Prostate gland (tissue), 2 donors: ENCODE data around the gene SLC7A6OS. TPM values are rescaled to one million over a fixed set of nuclear protein-coding genes. Genes with fewer than 3 reads are reported as not detected.
"Not testable (repeated sequence)": the region's sequence is repeated elsewhere in the genome, so short reads cannot be mapped to it uniquely, and the experiment has no call there.

Source experiments
- DNase-seq: peaks from one replicate; pipeline ENCODE4 v3.0.0-alpha.2; 2019; ENCODE audit warnings: low spot score
- H3K27ac ChIP-seq, 2 donors: fragments of 200-600 bp; sonication (generic); 2 replicates each; pipeline ENCODE4 v1.5.1; 2017 to 2019
- H3K27me3 ChIP-seq: fragments of 200-600 bp; sonication (generic); replicated peaks from 2 replicates; pipeline ENCODE4 v1.5.1; 2019; ENCODE audit not compliant: insufficient read depth
- H3K36me3 ChIP-seq, 2 donors: fragments of 200-600 bp; sonication (generic); 1 replicate in 1 of 2; 2 replicates in 1 of 2; pipeline versions ENCODE4 v1.5.1 to v1.8.1; 2017 to 2019
- H3K4me1 ChIP-seq: fragments of 200-600 bp; sonication (generic); replicated peaks from 2 replicates; pipeline ENCODE4 v1.5.1; 2019
- H3K4me3 ChIP-seq, 2 donors: fragments of 200-600 bp; sonication (generic); 2 replicates each; pipeline ENCODE4 v1.5.1; 2017 to 2019
- H3K9me3 ChIP-seq: fragments of 200-600 bp; sonication (generic); 2 replicates; pipeline ENCODE4 v1.5.1; 2017
- POLR2A ChIP-seq: fragments of 450-650 bp; IDR thresholded peaks from one replicate; pipeline ENCODE4 v1.6.1; 2016; ENCODE audit warnings: antibody characterized with exemption, mild to moderate bottlenecking
- POLR2AphosphoS5 ChIP-seq: sonication (generic); formaldehyde crosslinking; IDR thresholded peaks from one replicate; pipeline ENCODE4 v1.6.1; 2017; ENCODE audit warnings: antibody characterized with exemption
- WGBS: methylation state at CpG from one replicate; pipeline ENCODE4 v1.1.5; 2018; 5-methylcytosine and 5-hydroxymethylcytosine counted together
- intact Hi-C: fragments of 100-400 bp; cut with DNase I; formaldehyde crosslinking; loops from one replicate; pipeline ENCODE4 v1.14.2; 2022
- total RNA-seq, 2 donors: library from RNA; depleted of rRNA; stranded (reverse); fragments of >200 nt; gene quantifications; one replicate each; pipeline ENCODE4 v1.1.0, GENCODE V29; 2016
- TF ChIP-seq, protein P1 (sequence below), 4 experiments: fragments of 200-600 bp in 2 of 4; fragments of 450-650 bp in 2 of 4; sonication (generic) in 2 of 4; IDR thresholded peaks; 1 replicate in 3 of 4; 2 replicates in 1 of 4; pipeline ENCODE4 v1.5.1; 2016 to 2019; ENCODE audit warnings: antibody characterized with exemption in 4 of 4, mild to moderate bottlenecking in 2 of 4, moderate library complexity in 2 of 4

Gene SLC7A6OS
- total RNA-seq, 2 donors from 2014 or later, result 10.0 to 23.6 TPM

- H3K27ac ChIP-seq, result peak overlapping the region; percentile 6 to 47
- H3K36me3 ChIP-seq, result peaks cover 0 to 4% of the 10 kb centered on the region in 2 donors
- no peaks in the 10 kb centered on the region for H3K9me3 ChIP-seq
- no peak for DNase-seq
- WGBS, result 63% methylated on average over 6 of the region's 6 CpGs
- no peak overlapping the region for H3K4me3 ChIP-seq
- no peaks in the 10 kb centered on the region for H3K4me1 ChIP-seq
- no peaks in the 10 kb centered on the region for H3K27me3 ChIP-seq
- intact Hi-C loops, result no loop called here
- TF ChIP-seq POLR2AphosphoS5 (no peak), POLR2A (no peak)
- TF ChIP-seq, protein P1, sequence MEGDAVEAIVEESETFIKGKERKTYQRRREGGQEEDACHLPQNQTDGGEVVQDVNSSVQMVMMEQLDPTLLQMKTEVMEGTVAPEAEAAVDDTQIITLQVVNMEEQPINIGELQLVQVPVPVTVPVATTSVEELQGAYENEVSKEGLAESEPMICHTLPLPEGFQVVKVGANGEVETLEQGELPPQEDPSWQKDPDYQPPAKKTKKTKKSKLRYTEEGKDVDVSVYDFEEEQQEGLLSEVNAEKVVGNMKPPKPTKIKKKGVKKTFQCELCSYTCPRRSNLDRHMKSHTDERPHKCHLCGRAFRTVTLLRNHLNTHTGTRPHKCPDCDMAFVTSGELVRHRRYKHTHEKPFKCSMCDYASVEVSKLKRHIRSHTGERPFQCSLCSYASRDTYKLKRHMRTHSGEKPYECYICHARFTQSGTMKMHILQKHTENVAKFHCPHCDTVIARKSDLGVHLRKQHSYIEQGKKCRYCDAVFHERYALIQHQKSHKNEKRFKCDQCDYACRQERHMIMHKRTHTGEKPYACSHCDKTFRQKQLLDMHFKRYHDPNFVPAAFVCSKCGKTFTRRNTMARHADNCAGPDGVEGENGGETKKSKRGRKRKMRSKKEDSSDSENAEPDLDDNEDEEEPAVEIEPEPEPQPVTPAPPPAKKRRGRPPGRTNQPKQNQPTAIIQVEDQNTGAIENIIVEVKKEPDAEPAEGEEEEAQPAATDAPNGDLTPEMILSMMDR (IDR thresholded peaks at IDR 0.05), result no peak
Measured at GRCh38 chr16:68290450-68290849, 20.3 kb downstream of the SLC7A6OS start.

- Histone ChIP-seq H3K9me3 (no peaks in the 10 kb centered on the region), H3K4me3 (no peak overlapping the region), H3K27me3 (no peaks in the 10 kb centered on the region), H3K27ac (peak overlapping the region; percentile 9 to 47), H3K36me3 (peaks cover 0 to 4% of the 10 kb centered on the region in 2 donors), H3K4me1 (no peaks in the 10 kb centered on the region)
- intact Hi-C loops, result no loop called here
- no peak for DNase-seq
- TF ChIP-seq POLR2AphosphoS5 (no peak), POLR2A (no peak)
- TF ChIP-seq, protein P1 (IDR thresholded peaks at IDR 0.05), result no peak
- WGBS, result 39% methylated on average over 4 of the region's 4 CpGs
Measured at GRCh38 chr16:68289621-68290329, 21.0 kb downstream of the SLC7A6OS start.

DNA sequence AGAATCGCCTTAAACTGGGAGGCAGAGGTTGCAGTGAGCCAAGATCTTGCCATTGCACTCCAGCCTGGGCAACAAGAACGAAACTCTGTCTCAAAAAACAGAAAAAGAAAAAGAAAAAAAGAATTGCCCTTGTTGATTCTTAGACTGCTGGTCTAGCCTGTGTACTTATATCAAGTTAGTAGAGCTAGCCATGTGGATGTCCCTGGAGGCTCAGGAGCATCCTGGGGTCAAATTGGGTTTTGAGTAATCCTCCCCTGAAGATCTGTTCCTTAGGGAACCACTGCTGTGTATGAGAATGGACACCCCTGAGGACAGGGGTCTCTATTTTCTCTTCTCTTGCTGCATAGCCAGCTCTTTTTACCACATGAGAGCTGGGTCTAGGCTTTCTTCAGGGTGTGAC lies 21.5 kb downstream of the SLC7A6OS start:
- no peak overlapping the region for H3K4me3 ChIP-seq
- 96% methylated on average over 2 of the region's 2 CpGs for WGBS
- no peaks in the 10 kb centered on the region for H3K27me3 ChIP-seq
- H3K9me3 ChIP-seq, result no peaks in the 10 kb centered on the region
- intact Hi-C loops, result no loop called here
- TF ChIP-seq POLR2AphosphoS5 (no peak), POLR2A (no peak)
- TF ChIP-seq, protein P1 (IDR thresholded peaks at IDR 0.05), result no peak
- H3K36me3 ChIP-seq, result peaks cover 0 to 4% of the 10 kb centered on the region in 2 donors
- no peak for DNase-seq
- no peaks in the 10 kb centered on the region for H3K4me1 ChIP-seq
- peak overlapping the region; percentile 9 to 47 for H3K27ac ChIP-seq

- H3K9me3 ChIP-seq, H3K36me3 ChIP-seq, DNase-seq, H3K27me3 ChIP-seq, H3K27ac ChIP-seq, H3K4me1 ChIP-seq, H3K4me3 ChIP-seq, intact Hi-C loops: not testable (repeated sequence)
- WGBS, result 83% methylated on average over 9 of the region's 9 CpGs
Measured at GRCh38 chr16:68288796-68289195, 21.9 kb downstream of the SLC7A6OS start.

DNA sequence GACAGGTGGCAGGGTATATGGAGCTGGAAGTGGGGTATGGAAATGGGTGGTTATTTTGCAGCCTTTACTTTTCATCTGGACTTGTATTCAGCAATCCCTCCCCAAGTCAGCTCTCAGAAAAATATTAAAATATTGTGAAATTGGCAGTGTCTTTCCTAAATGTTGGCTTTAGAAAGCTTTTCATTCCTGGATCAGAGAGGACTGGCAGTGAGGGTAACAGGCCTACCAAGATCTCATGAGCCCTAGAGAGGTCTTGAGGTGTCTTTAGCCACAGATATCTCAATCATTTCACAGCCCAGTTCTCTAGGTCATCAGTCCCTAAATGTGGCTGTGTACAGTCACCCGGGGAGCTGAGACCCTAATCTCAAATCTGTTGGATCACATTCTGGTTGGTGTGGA lies 22.5 kb downstream of the SLC7A6OS start:
- intact Hi-C loops, result no loop called here
- H3K4me3 ChIP-seq, result no peak overlapping the region

More for the DNA sequence above, 22.5 kb downstream of the SLC7A6OS start:
- TF ChIP-seq, protein P1 (IDR thresholded peaks at IDR 0.05), result no peak
- TF ChIP-seq POLR2AphosphoS5 (no peak), POLR2A (no peak)
- WGBS, result 94% methylated on average over 1 of the region's 1 CpG
- Histone ChIP-seq H3K36me3 (peaks cover 0 to 4% of the 10 kb centered on the region in 2 donors), H3K27me3 (no peaks in the 10 kb centered on the region), H3K4me1 (no peaks in the 10 kb centered on the region), H3K27ac (no peak overlapping the region), H3K9me3 (no peaks in the 10 kb centered on the region)
- DNase-seq, result no peak
